Choroid plexus epithelial cell (primary cell): ENCODE results near the gene MEAK7.

Experiments
- DNase-seq: peaks from one replicate; pipeline ENCODE4 v3.0.0-alpha.2; 2010; ENCODE audit warnings: low read depth
- H3K4me3 ChIP-seq: 2 replicates; pipeline ENCODE4 v1.5.1; 2011; ENCODE audit warnings: low read depth, mild to moderate bottlenecking, control low read depth, low read length, moderate library complexity
- TF ChIP-seq, protein P1 (sequence below): conservative IDR thresholded peaks from 2 replicates; pipeline ENCODE4 v1.5.1; 2011; ENCODE audit warnings: low read depth, mild to moderate bottlenecking, control low read depth, inconsistent platforms, low read length, moderate library complexity

Gene MEAK7

DNA sequence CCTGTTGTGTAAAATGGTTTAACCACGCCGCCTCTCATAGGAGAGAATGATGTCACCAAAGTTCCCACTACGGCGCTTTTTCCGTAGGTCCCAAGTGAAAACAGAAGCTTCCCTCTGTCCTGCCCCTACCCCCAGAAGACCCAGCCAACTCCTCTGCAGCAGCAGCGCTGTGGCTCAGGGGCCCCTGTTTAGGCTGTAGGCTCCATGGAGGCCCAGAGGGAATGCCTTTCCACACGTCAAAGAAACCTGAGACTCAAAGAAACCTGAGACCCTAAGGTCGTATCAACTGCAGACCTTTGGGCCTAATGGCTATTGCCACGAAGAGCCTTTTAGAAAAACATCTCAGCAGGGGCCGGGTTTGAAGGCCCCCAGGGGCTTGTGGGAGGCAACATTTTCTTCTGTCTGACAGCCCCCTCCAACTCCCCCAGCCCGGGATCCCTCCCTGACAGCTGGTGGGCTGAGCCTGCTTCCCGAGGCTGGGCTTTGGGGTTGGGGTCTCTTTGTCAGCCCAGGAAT, 43.1 kb upstream of the MEAK7 start:
- TF ChIP-seq, protein P1, sequence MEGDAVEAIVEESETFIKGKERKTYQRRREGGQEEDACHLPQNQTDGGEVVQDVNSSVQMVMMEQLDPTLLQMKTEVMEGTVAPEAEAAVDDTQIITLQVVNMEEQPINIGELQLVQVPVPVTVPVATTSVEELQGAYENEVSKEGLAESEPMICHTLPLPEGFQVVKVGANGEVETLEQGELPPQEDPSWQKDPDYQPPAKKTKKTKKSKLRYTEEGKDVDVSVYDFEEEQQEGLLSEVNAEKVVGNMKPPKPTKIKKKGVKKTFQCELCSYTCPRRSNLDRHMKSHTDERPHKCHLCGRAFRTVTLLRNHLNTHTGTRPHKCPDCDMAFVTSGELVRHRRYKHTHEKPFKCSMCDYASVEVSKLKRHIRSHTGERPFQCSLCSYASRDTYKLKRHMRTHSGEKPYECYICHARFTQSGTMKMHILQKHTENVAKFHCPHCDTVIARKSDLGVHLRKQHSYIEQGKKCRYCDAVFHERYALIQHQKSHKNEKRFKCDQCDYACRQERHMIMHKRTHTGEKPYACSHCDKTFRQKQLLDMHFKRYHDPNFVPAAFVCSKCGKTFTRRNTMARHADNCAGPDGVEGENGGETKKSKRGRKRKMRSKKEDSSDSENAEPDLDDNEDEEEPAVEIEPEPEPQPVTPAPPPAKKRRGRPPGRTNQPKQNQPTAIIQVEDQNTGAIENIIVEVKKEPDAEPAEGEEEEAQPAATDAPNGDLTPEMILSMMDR = no peak

DNA sequence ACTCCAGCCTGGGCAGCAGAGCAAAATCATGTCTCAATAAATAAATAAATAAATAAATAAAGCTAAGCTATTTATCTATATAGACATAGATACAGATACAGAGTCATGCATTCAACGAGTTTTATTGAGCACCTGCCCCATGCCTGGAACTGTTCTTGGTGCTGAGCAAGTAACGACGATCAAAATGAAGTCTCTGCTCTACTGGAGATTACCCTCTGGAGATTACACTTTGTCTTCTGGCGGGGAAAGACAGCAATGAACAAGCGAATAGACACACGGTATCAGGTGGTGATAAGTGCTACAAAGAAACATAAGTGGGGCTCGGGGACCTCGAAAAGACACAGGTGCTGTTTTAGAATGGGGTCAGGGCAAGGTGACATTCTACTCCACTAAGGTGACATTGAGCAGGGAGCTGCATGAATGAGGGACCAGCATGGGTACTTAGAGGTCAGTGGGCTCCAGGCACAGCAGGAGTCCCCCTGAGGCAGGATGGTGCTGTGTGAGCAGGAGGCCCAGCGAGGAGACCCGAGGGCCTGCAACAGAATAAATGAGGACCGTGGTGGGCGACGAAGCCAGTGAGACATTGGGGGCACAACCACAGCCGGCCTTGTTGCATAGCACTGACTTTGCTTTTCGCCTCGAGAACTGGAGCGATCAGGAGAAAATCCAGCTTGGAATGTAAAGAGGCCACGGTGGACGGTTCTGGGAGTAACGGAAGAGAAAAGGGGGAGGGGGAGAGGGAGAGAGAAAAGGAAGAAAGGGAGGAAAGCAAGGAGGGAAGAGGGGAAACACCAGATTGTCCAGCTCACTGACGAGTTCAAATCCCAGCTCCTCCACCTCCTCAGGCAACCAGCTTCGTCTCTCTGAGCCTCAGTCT, 42.4 kb upstream of the MEAK7 start:
- H3K4me3 ChIP-seq = no peak overlapping the region
- no peak for DNase-seq
- TF ChIP-seq, protein P1 = no peak

More for the DNA sequence above, 43.1 kb upstream of the MEAK7 start:
- peak; percentile 25 for DNase-seq
- no peak overlapping the region for H3K4me3 ChIP-seq

DNA sequence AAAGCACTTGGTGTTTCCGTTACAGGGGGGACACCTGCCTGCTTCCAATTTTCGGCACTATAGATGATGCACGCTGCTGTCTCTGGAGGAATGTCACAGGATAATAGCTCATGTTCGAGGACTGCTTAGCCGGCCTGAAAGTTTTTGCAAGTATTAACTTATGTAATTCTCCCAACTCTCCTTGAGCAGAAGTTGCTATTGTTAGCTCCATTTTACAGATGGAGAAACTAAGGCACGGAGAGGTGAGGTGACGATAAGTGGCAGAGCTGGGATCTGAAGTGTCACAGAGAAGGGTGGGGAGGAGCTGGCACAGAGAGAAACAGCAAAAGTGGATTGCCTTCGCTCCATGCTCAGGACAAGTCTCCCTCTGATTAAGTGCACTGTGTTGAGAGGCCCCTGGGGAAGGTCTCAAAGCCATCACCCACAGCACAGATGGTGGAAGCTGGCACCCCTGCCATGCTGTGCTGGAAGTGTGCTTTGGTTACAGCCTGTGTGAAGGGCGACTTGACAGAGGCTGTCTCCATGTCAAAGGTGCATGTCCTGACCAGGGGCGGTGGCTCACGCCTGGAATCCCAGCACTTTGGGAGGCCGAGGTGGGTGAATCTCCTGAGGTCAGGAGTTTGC, 40.8 kb upstream of the MEAK7 start:
- DNase-seq = no peak
- TF ChIP-seq, protein P1 = no peak
- H3K4me3 ChIP-seq = no peak overlapping the region

DNA sequence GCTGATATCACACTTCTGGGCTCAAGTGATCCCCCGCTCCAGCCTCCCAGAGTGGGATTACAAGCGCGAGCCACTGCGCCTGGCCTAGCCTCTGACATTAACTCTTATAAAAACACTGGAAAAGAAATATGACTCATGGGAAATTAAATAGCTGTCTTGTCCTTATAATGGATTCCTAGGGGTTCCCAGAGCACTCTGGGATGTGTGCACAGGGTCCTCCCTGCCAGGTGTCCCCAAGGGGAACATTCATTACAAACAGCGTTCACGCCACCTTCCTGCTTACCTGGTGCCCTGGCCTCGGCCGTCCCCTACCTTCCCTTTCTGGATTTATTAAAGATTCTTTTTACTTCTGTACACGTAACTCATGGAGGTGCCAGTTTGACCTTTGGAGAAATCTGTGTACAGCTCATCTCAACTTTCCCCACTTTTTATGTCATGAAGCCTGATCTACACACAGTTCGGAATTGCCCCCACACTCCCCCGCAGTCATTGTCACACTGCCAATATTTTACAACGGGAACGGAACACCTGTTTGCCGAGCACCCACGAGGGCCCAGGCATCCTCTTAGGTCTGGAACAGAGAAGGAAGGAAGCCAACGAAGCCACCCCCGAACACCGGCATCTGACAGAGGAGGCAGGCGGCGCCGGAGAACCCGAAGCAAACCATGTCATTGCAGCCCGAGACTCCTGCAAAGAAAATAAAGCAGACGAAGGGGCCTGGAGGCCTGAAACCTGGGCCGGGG, 39.7 kb upstream of the MEAK7 start:
- no peak overlapping the region for H3K4me3 ChIP-seq
- DNase-seq = no peak
- TF ChIP-seq, protein P1 = no peak

DNA sequence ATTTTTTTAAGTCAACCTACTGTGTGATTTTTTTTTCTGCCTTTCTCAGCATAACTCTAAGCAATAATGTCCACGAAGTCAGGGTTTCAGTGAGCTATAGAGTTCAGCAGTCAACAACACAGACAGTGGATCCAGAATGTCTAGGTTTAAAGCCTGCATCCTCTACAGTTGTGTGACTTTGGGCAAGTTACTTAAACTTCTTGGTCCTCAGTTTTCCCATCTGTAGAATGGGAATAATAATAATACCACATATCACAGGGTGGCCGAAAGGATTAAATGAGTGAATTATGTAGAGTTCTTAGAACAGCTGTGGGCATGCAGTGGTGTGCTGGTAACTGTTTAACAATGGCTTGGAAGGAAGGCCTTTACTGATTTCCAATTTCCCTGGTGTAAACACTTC, 38.8 kb upstream of the MEAK7 start:
- no peak overlapping the region for H3K4me3 ChIP-seq
- DNase-seq = no peak
- TF ChIP-seq, protein P1 = no peak

DNA sequence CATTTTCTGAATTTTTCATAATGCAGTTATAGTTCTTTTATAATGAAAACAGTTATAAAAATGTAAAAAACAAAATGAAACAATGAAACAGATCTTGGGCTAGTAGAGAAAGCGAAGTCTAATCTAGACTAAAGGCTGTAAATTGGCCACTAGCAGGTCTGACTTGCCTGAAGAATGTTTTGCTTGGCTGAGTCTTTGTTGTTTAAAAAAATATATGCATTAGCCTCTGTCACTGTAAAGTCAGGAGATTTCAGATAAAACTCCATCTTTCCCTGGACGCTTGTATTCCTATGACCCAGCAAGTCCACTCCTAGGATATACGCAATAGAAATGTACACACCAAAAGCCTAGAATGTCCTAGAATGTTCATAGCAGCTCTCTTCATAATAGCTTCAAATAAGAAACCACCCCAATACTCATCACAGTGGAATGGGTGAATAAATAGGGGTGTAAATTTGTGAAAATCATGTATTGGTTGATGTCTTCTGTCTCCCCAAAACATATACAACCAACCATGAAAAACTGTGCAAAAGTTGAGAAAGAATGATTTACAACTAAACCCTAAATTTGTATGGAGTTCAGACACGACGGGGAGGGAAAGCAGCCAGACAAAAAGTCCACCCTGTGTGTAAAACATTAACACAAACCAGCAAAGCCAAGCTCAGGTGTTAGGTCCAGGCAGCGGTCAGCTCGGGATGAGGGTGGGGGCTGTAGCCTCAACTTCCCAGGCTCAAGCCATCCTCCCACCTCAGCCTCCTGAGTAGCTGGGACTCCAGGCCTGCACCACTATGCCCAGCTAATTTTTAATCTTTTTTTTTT, 37.7 kb upstream of the MEAK7 start:
- TF ChIP-seq, protein P1 = no peak
- H3K4me3 ChIP-seq = no peak overlapping the region
- DNase-seq = peak; percentile 68
